HepG2 (cell line): ENCODE data around the gene PRKAR1B. TPM values are rescaled to one million over a fixed set of nuclear protein-coding genes. Genes with fewer than 3 reads are reported as not detected.

Experiments used
- ATAC-seq: fragments of 200-7000 bp; cut with Tn5 transposase; 3 replicates; pipeline ENCODE4 v1.9.1; 2020; ENCODE audit warnings: mild to moderate bottlenecking, moderate library complexity
- BruUV-seq: library from RNA; stranded (reverse); fragments of 400-500 nt; replicated peaks from 2 replicates; lab custom pipeline; 2021; lab: Mats Ljungman, UMichigan
- CTCF ChIA-PET: fragments of 300-600 bp; formaldehyde crosslinking; extraction: SDS; loops from one replicate; lab custom pipeline; 2021; ENCODE audit warnings: low total read pairs, inconsistent platforms, low intra/inter-chr PET ratio; lab: Yijun Ruan, JAX
- POLR2A ChIA-PET: fragments of 350-600 bp; sonication (Branson Sonifier 250); formaldehyde crosslinking; loops from one replicate; lab custom pipeline; 2020; ENCODE audit warnings: antibody characterized with exemption, inconsistent platforms; lab: Yijun Ruan, JAX
- DNase-seq: peaks from one replicate; pipeline ENCODE4 v3.0.0-alpha.2; 2015; ENCODE audit warnings: low spot score
- FAIRE-seq: peaks from 3 replicates; lab custom pipeline; 2011; peaks lifted over from hg19 to GRCh38; lab: Jason Lieb, UNC
- H2AFZ ChIP-seq: one replicate; pipeline ENCODE4 v1.6.1; 2011; ENCODE audit warnings: low read length, inconsistent platforms
- H3K27ac ChIP-seq: fragments of 300-600 bp; 3 replicates; pipeline ENCODE4 v1.8.0; 2011; ENCODE audit warnings: mixed run types, mild to moderate bottlenecking, mixed read lengths, low read length, inconsistent platforms; ENCODE audit not compliant: insufficient read depth; ENCODE audit errors: extremely low read length
- H3K27me3 ChIP-seq, 2 experiments: fragments of 200-600 bp in 1 of 2; 2 replicates in 1 of 2; 3 replicates in 1 of 2; pipeline versions ENCODE4 v1.6.0 to v1.8.0; 2011; ENCODE audit warnings: low read length in 2 of 2, mild to moderate bottlenecking in 2 of 2, moderate library complexity in 2 of 2, inconsistent platforms in 1 of 2; ENCODE audit not compliant: insufficient read depth in 2 of 2, control insufficient read depth in 1 of 2
- H3K36me3 ChIP-seq, 2 experiments: fragments of 200-600 bp in 1 of 2; replicated peaks in 1 of 2; 2 replicates in 1 of 2; 3 replicates in 1 of 2; pipeline versions ENCODE4 v1.5.1 to v1.8.0; 2011; ENCODE audit warnings: low read length in 2 of 2, inconsistent platforms in 1 of 2; ENCODE audit not compliant: insufficient read depth in 2 of 2, control insufficient read depth in 1 of 2
- H3K4me1 ChIP-seq: 2 replicates; pipeline ENCODE4 v1.5.1; 2012; ENCODE audit warnings: low read length, inconsistent platforms; ENCODE audit not compliant: insufficient read depth
- H3K4me2 ChIP-seq: 2 replicates; pipeline ENCODE4 v1.6.0; 2011; ENCODE audit warnings: low read depth, low read length, inconsistent platforms
- H3K4me3 ChIP-seq, 3 experiments: fragments of 200-600 bp in 1 of 3; sonication (generic), shearing (Covaris generic) in 1 of 3; replicated peaks in 1 of 3; 2 replicates each; pipeline ENCODE4 v1.5.1; 2011 to 2016; ENCODE audit warnings: low read length in 3 of 3, inconsistent platforms in 2 of 3, low read depth in 2 of 3, mild to moderate bottlenecking in 2 of 3, control low read depth in 1 of 3, mixed read lengths in 1 of 3; ENCODE audit not compliant: insufficient read depth in 1 of 3
- H3K79me2 ChIP-seq: one replicate; pipeline ENCODE4 v1.6.1; 2011; ENCODE audit warnings: low read length, inconsistent platforms; ENCODE audit not compliant: insufficient read depth
- H3K9ac ChIP-seq: 2 replicates; pipeline ENCODE4 v1.6.0; 2011; ENCODE audit warnings: mild to moderate bottlenecking, low read depth, low read length, inconsistent platforms; ENCODE audit not compliant: insufficient read depth
- H3K9me3 ChIP-seq: 2 replicates; pipeline ENCODE4 v1.5.1; 2012; ENCODE audit warnings: mild to moderate bottlenecking, low read length
- H4K20me1 ChIP-seq: 2 replicates; pipeline ENCODE4 v1.6.0; 2011; ENCODE audit warnings: inconsistent platforms, mild to moderate bottlenecking, low read length, moderate library complexity; ENCODE audit not compliant: insufficient read depth
- ELF1 ChIP-seq: sonication (generic); formaldehyde crosslinking; IDR thresholded peaks from 2 replicates; pipeline ENCODE4 v1.4.0; 2020; ENCODE audit warnings: missing genetic modification reagents
- ETV6 ChIP-seq: sonication (generic); formaldehyde crosslinking; conservative IDR thresholded peaks from 2 replicates; pipeline ENCODE4 v1.4.0; 2020; ENCODE audit warnings: missing genetic modification reagents
- SRF ChIP-seq: IDR thresholded peaks from 2 replicates; pipeline ENCODE4 v1.6.1; 2011; ENCODE audit warnings: mild to moderate bottlenecking, low read depth, low read length, moderate library complexity
- SRY ChIP-seq: sonication (generic); formaldehyde crosslinking; IDR thresholded peaks from 2 replicates; pipeline ENCODE4 v1.8.0; 2022; ENCODE audit warnings: mild to moderate bottlenecking, missing genetic modification reagents
- ZNF256 ChIP-seq: sonication (generic); formaldehyde crosslinking; conservative IDR thresholded peaks from 2 replicates; pipeline ENCODE4 v1.4.0; 2020; ENCODE audit warnings: missing genetic modification reagents
- WGBS: methylation state at CpG from one replicate; pipeline ENCODE4 v1.1.6; 2017; ENCODE audit warnings: low lambda C conversion rate; 5-methylcytosine and 5-hydroxymethylcytosine counted together
- in situ Hi-C: cut with HindIII; loops from 2 replicates; pipeline ENCODE4 v1.10.0; 2017; ENCODE audit warnings: low pct_unique_long_range_greater_than_20kb; ENCODE audit not compliant: extremely low pct_ligation_motif_present
- intact Hi-C: fragments of 100-400 bp; cut with micrococcal nuclease; formaldehyde crosslinking; loops from one replicate; pipeline ENCODE4 v1.10.0; 2022; ENCODE audit not compliant: unreplicated experiment
- polyA plus RNA-seq, 8 experiments: library from polyadenylated mRNA; depleted of rRNA in 3 of 8; stranded (reverse) in 7 of 8; unstranded in 1 of 8; fragments of >200 nt; fragmentation: Illumina TruSeq in 4 of 8; extraction: Trizol in 4 of 8; gene quantifications; 2 replicates each; pipeline versions ENCODE4 v1.2.1 to v1.2.3, GENCODE V29; 2011 to 2016; ENCODE audit warnings: low read depth in 4 of 8, missing spikeins in 1 of 8, mixed read lengths in 1 of 8; ENCODE audit not compliant: insufficient read depth in 1 of 8
- total RNA-seq, 5 experiments: library from RNA; depleted of rRNA; stranded (reverse); fragments of >200 nt; fragmentation: Illumina TruSeq; extraction: Trizol; gene quantifications; 2 replicates each; pipeline ENCODE4 v1.2.3, GENCODE V29; 2016; ENCODE audit warnings: low read depth in 1 of 5
- TF ChIP-seq, protein P1 (sequence below): sonication (generic); formaldehyde crosslinking; IDR thresholded peaks from 2 replicates; pipeline ENCODE4 v1.5.1; 2020; ENCODE audit warnings: mild to moderate bottlenecking, missing genetic modification reagents, moderate library complexity
- TF ChIP-seq, protein P2 (sequence below): fragments of 450-650 bp; IDR thresholded peaks from 2 replicates; pipeline ENCODE4 v1.6.1; 2016

The PRKAR1B gene
- total and polyA plus RNA-seq, 2 of the 13 experiments (the other 11 are each of a cell fraction or from before 2014, with no cell fraction given), result 7.9 to 28.2 TPM

DNA sequence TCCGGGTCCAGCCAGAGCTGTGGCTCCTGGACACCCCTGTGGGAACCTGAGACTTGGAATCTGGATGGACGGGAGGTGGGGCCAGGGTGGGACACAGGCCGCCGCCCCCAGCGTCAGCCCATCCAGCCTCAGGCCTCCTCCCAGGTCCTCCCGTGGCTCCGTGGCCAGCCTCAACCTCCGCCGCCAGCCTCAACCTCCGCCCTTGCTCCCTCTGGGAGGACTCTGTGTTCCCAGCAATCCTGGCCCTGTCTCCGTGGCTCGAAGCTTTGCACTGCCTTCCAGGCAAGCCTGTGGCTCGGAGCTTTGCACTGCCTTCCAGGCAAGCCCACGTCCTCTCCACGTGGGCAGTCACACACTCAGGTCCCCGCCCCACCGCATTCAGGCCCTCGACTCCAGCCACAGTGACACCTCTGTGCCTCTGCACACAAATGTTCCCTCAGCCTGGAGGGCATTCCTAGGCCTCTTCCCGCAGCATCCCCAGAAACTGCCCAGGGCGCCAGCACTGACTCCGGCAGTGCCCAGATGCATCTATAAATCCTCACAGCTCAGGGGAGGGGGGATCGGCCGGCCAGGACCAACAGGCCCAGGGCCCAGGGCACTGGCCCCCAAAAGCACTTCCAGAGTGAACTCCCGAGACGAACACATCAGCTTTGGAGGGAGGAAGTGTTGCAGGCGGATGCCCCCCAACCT lies 162.8 kb downstream of the PRKAR1B start:
- BruUV-seq, result no TSS peak
- H3K4me2 ChIP-seq, result no peak overlapping the region
- TF ChIP-seq ETV6 (CRISPR knock-in tag) (no peak), SRF (no peak), SRY (no peak), ELF1 (CRISPR knock-in tag) (no peak)
- TF ChIP-seq, protein P1, sequence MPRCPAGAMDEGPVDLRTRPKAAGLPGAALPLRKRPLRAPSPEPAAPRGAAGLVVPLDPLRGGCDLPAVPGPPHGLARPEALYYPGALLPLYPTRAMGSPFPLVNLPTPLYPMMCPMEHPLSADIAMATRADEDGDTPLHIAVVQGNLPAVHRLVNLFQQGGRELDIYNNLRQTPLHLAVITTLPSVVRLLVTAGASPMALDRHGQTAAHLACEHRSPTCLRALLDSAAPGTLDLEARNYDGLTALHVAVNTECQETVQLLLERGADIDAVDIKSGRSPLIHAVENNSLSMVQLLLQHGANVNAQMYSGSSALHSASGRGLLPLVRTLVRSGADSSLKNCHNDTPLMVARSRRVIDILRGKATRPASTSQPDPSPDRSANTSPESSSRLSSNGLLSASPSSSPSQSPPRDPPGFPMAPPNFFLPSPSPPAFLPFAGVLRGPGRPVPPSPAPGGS (CRISPR knock-in tag), result no peak
- TF ChIP-seq, all 625 proteins: peak for 0
- H2AFZ ChIP-seq, result no peak overlapping the region
- no peaks in the 10 kb centered on the region for H4K20me1 ChIP-seq
- DNase-seq (no peak), FAIRE-seq (no peak), ATAC-seq (no peak)
- intact Hi-C loops (no loop called here), in situ Hi-C loops (no loop called here)
- H3K9me3 ChIP-seq, result no peaks in the 10 kb centered on the region
- ChIA-PET CTCF (no interaction called here), POLR2A (no interaction called here)
- H3K36me3 ChIP-seq, result 0 out of 5 replicates have a peak, but pooled peaks cover 0 to 2% of the 10 kb centered on the region in 2 experiments
- H3K27ac ChIP-seq, result no peak overlapping the region
- H3K4me1 ChIP-seq, result no peaks in the 10 kb centered on the region
- no peaks in the 10 kb centered on the region for H3K79me2 ChIP-seq
- no peak overlapping the region for H3K9ac ChIP-seq
- 95% methylated on average over 22 of the region's 26 CpGs for WGBS
- H3K27me3 ChIP-seq, result no peaks in the 10 kb centered on the region
- no peak overlapping the region for H3K4me3 ChIP-seq

DNA sequence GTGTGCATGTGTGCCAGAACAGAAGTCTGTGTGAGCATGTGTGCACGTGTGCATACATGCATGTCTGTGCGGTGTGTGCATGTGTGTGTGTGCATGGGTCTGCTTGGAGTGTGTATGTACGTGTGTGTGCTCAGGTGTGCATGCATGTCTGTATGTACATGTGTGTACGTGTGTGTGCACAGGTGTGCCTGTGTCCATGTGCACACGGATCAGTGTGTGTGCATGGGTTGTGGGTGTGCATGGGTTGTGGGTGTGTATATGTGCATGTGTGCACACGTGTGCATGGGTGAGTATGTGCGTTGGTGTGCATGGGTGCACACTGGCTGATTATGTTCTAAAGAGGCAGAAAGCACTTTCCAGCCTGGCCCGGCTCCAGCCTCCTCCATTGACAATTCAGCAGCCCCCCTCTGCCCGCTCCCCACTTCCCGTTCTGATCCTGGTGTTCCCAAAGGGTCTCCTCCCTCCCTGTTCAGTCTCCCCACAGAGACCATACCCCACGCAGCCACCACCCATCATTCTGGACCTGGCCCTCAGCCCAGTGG lies 163.4 kb downstream of the PRKAR1B start:
- in situ Hi-C loops (no loop called here), intact Hi-C loops (no loop called here)
- no peaks in the 10 kb centered on the region for H3K9me3 ChIP-seq
- no peak overlapping the region for H2AFZ ChIP-seq
- H3K27ac ChIP-seq, result no peak overlapping the region
- no peaks in the 10 kb centered on the region for H3K4me1 ChIP-seq
- no peaks in the 10 kb centered on the region for H4K20me1 ChIP-seq
- no peaks in the 10 kb centered on the region for H3K27me3 ChIP-seq
- no peak overlapping the region for H3K4me2 ChIP-seq
- no peak overlapping the region for H3K9ac ChIP-seq
- FAIRE-seq (no peak), ATAC-seq (no peak), DNase-seq (no peak)
- BruUV-seq, result no TSS peak
- CTCF ChIA-PET, result no interaction called here
- POLR2A ChIA-PET, result no interaction called here
- H3K36me3 ChIP-seq, result 0 out of 5 replicates have a peak, but pooled peaks cover 0 to 2% of the 10 kb centered on the region in 2 experiments
- TF ChIP-seq, protein P2, sequence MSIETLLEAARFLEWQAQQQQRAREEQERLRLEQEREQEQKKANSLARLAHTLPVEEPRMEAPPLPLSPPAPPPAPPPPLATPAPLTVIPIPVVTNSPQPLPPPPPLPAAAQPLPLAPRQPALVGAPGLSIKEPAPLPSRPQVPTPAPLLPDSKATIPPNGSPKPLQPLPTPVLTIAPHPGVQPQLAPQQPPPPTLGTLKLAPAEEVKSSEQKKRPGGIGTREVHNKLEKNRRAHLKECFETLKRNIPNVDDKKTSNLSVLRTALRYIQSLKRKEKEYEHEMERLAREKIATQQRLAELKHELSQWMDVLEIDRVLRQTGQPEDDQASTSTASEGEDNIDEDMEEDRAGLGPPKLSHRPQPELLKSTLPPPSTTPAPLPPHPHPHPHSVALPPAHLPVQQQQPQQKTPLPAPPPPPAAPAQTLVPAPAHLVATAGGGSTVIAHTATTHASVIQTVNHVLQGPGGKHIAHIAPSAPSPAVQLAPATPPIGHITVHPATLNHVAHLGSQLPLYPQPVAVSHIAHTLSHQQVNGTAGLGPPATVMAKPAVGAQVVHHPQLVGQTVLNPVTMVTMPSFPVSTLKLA, result peak; percentile 68
- no peak for TF ChIP-seq ZNF256 (CRISPR knock-in tag)
- H3K4me3 ChIP-seq, result no peak overlapping the region
- no peaks in the 10 kb centered on the region for H3K79me2 ChIP-seq
- 94% methylated on average over 11 of the region's 11 CpGs for WGBS
